ENCODE data around the gene WAC. TPM values are rescaled to one million over a fixed set of nuclear protein-coding genes. Genes with fewer than 3 reads are reported as not detected.

The WAC gene
- total and polyA plus RNA-seq, 10 of the 15 experiments (the other 5 are each of a cell fraction or from before 2014, with no cell fraction given), result 26.5 to 131 (median 69.4) TPM

DNA sequence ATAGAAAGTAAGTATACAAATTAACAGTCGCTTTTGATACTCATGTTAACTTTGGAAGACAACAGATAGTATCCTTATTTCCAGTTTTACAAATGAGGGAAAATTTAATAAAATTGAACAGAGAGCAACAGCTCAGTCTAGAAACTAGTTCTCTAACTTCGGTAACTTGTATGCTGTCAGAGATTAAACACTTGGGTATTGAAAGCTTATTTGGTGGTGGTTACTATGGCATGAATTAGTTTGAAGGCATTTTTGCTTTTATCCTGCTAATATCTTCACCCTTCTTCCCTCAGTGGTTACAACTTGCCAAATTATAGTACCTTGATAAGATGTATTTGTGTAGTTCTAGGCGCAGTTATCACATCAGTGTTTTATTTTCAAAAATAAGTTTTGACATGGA is 7.2 kb downstream of the WAC start (continued):
- TF ChIP-seq, protein P1, sequence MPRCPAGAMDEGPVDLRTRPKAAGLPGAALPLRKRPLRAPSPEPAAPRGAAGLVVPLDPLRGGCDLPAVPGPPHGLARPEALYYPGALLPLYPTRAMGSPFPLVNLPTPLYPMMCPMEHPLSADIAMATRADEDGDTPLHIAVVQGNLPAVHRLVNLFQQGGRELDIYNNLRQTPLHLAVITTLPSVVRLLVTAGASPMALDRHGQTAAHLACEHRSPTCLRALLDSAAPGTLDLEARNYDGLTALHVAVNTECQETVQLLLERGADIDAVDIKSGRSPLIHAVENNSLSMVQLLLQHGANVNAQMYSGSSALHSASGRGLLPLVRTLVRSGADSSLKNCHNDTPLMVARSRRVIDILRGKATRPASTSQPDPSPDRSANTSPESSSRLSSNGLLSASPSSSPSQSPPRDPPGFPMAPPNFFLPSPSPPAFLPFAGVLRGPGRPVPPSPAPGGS (IDR thresholded peaks at IDR 0.05; ENCODE audit: borderline replicate concordance, insufficient read depth, low read depth, low read length, poor library complexity, severe bottlenecking), result no peak
- TF ChIP-seq RAD21 (IDR thresholded peaks at IDR 0.05; ENCODE audit: insufficient read depth, low read depth, low read length) (no peak), NR2C2 (IDR thresholded peaks at IDR 0.05; ENCODE audit: borderline replicate concordance, control insufficient read depth, insufficient read length, low read depth) (no peak), CHD4 (IDR thresholded peaks at IDR 0.05) (no peak), SMARCA5 (IDR thresholded peaks at IDR 0.05) (no peak), NFYB (IDR thresholded peaks at IDR 0.05; ENCODE audit: insufficient read depth, low read depth, low read length) (no peak)
- TF ChIP-seq, protein P2, sequence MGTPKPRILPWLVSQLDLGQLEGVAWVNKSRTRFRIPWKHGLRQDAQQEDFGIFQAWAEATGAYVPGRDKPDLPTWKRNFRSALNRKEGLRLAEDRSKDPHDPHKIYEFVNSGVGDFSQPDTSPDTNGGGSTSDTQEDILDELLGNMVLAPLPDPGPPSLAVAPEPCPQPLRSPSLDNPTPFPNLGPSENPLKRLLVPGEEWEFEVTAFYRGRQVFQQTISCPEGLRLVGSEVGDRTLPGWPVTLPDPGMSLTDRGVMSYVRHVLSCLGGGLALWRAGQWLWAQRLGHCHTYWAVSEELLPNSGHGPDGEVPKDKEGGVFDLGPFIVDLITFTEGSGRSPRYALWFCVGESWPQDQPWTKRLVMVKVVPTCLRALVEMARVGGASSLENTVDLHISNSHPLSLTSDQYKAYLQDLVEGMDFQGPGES (IDR thresholded peaks at IDR 0.05), result no peak
- TF ChIP-seq, protein P3, sequence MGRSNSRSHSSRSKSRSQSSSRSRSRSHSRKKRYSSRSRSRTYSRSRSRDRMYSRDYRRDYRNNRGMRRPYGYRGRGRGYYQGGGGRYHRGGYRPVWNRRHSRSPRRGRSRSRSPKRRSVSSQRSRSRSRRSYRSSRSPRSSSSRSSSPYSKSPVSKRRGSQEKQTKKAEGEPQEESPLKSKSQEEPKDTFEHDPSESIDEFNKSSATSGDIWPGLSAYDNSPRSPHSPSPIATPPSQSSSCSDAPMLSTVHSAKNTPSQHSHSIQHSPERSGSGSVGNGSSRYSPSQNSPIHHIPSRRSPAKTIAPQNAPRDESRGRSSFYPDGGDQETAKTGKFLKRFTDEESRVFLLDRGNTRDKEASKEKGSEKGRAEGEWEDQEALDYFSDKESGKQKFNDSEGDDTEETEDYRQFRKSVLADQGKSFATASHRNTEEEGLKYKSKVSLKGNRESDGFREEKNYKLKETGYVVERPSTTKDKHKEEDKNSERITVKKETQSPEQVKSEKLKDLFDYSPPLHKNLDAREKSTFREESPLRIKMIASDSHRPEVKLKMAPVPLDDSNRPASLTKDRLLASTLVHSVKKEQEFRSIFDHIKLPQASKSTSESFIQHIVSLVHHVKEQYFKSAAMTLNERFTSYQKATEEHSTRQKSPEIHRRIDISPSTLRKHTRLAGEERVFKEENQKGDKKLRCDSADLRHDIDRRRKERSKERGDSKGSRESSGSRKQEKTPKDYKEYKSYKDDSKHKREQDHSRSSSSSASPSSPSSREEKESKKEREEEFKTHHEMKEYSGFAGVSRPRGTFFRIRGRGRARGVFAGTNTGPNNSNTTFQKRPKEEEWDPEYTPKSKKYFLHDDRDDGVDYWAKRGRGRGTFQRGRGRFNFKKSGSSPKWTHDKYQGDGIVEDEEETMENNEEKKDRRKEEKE (IDR thresholded peaks at IDR 0.05), result no peak
